CD4-positive, alpha-beta T cell treated with Interleukin-6 at 100 ng/mL for 8 hours (primary cell): Measurements from ENCODE around the gene EFCAB12.
"Not testable (repeated sequence)": the region's sequence is repeated elsewhere in the genome, so short reads cannot be mapped to it uniquely, and the experiment has no call there.

ENCODE experiments used
- DNase-seq: peaks from one replicate; pipeline ENCODE4 v3.0.0-alpha.2; 2020; ENCODE audit warnings: mixed read lengths, low spot score

The EFCAB12 gene

GRCh38 chr3:129365296-129366136 is 62.9 kb downstream of the EFCAB12 start:
- no peak for DNase-seq

GRCh38 chr3:129364811-129365210 is 63.6 kb downstream of the EFCAB12 start:
- DNase-seq = not testable (repeated sequence)

- DNase-seq = not testable (repeated sequence)
These were observed 65.1 kb downstream of the EFCAB12 start for GRCh38 chr3:129363356-129363755.

- DNase-seq = no peak
These were observed 67.6 kb downstream of the EFCAB12 start for GRCh38 chr3:129360705-129361460.

GRCh38 chr3:129360171-129360611 is 68.2 kb downstream of the EFCAB12 start:
- no peak for DNase-seq

- DNase-seq = no peak
These were observed 69.6 kb downstream of the EFCAB12 start for GRCh38 chr3:129358772-129359371.

- no peak for DNase-seq
These were observed 70.2 kb downstream of the EFCAB12 start for GRCh38 chr3:129358177-129358771.

- DNase-seq = no peak
These were observed 70.8 kb downstream of the EFCAB12 start for GRCh38 chr3:129357616-129358015.

- DNase-seq = no peak
These were observed 71.5 kb downstream of the EFCAB12 start for GRCh38 chr3:129356756-129357425.

- no peak for DNase-seq
These were observed 74.9 kb downstream of the EFCAB12 start for GRCh38 chr3:129353589-129353941.

- no peak for DNase-seq
These were observed 75.5 kb downstream of the EFCAB12 start for GRCh38 chr3:129352650-129353588.

GRCh38 chr3:129352045-129352444 is 76.4 kb downstream of the EFCAB12 start:
- no peak for DNase-seq
